HT-29 (cell line): ENCODE data around the gene PHF1. TPM values are rescaled to one million over a fixed set of nuclear protein-coding genes. Genes with fewer than 3 reads are reported as not detected.

Experiments
- DNase-seq: peaks from one replicate; pipeline ENCODE4 v3.0.0-alpha.2; 2015; ENCODE audit warnings: low spot score
- total RNA-seq: library from RNA; depleted of rRNA; stranded (reverse); fragments of >200 nt; shearing (Covaris generic); gene quantifications from 2 replicates; pipeline ENCODE4 v1.2.3, GENCODE V29; 2014

Gene PHF1
- total RNA-seq, 1 experiment from 2014 or later = 35.5 TPM

DNA sequence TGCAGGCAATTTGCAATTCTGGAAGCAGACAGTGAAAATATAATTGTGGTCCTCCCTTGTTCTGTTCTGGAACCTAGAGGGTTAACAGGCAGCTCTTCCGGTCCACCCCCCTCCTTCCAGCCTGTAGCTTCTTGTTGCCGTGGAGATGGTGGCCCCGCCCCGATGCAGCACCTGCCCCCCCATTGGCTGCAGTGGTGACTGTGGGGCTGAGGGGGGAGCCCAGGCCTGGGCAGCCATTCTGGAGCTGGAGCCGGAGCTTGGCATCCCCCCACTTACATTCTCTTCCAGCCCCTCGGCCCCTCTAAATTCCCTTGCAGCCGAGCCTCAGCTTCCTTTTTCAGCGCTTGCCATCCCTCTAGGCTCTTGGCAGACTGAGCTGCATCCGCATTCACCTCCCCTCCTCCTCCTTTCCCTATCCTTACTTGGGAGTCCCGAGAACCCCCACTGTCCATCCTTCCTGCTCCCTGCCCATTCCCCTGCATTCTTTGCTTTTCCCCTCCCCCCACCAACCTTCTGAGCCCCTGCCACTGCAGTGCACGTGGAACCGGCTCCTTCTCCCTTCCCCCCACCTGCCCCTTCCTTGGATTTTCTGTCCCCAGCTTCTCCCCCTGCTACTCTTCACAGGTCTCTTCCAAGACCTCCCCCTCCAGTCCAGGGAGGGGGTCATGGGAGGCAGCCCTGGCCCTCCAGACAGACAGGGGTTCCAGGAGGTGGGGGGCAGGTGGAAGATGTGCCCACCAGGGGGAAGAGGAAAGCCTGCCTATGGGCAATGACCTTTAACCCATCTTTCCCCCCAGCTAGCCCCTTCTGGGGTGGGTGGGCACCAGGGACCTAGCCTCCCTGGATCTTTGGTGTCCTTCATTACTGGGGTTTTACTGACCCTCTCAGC lies 20.4 kb downstream of the PHF1 start:
- DNase-seq = peak; percentile 47

DNA sequence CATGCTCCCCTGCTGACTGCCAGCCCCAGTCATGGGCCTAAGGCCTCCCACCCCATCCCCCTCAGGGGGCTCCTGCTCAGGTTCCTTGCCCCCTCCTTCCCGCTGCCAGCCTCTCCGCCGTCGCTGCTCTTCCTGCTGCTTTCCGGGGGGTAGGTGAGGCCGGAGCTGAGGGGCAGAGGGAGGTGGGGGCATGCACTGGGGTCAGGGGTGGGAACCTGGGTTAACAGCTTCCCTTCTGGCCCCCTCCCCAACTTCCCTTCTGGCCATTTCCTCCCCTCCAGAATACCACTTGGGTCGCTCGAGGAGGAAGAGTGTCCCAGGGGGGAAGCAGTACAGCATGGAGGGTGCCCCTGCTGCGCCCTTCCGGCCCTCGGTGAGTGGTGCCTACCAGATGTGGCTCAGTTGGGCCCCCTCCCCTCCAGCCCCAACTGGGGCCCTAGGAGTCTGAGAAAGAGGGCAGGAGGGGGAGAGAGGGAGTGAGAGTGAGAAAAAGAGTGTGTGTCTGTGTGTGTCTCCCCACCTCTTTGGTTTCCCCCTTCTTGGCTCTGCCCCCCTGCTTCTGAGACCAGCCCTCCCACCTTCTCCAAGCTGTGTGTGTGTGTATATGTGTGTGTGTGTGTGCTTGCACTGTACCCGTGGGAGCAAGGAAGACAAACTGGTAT lies 21.2 kb downstream of the PHF1 start:
- no peak for DNase-seq

DNA sequence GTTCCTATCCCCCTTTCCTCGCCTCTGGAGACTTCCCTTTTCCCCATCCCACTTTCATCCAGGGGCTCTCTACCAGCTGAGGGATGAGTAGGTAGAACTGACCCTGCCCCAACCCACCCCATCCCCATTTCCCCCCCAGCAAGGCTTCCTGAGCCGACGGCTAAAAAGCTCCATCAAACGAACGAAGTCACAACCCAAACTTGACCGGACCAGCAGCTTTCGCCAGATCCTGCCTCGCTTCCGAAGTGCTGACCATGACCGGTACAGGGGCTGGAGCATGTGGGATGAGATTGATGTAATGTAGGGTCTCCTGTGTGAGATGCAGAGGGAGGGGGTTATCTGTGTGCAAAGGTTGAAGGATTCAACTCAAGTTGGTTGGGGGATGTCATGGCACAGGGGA lies 21.7 kb downstream of the PHF1 start:
- no peak for DNase-seq

DNA sequence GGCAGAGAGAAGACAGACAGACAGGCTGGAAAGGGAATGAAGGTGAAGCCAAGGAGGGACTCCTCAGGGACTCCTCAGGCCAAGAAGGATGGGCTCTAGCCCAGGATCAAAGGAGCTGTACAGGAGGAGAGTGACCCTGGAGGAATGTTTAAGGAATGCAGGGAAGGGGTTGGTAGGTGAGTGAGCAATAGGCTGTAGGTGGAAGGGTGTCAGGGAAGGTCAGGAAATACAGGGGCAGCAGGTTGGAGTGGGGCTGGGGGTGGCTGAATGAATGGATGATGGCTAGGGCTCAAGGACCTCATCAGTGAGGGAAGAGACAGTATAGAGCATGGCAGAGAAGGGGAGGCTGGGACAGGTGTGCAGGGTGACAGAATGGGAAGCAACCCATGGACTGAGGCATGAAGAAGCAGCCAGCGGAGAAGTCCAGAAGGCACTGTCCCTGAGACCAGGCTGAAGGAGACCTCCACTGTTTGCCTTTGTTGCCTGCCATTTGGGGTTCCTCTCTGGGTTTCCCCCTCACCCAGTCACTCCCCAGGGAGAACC lies 22.3 kb downstream of the PHF1 start:
- no peak for DNase-seq

DNA sequence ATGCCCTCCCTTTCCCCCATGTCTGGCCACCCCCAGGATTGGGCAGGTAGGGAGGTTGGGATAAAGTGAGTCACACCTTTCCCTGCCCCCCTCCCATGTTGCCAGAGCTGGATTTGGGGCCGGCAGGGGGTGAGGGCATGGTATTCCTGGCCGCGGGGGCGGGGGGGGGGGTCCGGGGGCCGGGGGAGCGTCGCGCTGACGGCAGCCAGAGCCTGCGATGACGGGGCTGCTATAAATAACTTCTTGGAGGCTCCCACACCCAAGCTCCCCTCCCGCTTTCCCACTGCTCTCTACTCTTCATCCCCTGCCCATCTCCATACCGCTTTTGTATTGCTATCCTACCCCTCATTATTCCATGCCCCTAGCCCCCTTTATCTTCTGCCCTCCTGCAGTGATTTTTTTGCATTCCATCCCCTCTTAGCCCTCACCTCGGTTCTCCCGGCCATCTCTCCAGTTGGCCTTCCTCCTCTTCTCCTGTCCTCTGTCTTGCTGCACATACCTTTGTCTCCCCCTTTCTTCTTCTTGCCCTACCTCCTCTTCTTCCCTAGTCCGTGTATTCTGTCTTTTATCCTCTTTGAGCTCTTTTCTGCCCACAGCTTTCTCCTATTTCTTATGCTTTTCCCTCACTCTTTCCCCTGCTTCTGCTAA lies 22.9 kb downstream of the PHF1 start:
- DNase-seq = no peak

DNA sequence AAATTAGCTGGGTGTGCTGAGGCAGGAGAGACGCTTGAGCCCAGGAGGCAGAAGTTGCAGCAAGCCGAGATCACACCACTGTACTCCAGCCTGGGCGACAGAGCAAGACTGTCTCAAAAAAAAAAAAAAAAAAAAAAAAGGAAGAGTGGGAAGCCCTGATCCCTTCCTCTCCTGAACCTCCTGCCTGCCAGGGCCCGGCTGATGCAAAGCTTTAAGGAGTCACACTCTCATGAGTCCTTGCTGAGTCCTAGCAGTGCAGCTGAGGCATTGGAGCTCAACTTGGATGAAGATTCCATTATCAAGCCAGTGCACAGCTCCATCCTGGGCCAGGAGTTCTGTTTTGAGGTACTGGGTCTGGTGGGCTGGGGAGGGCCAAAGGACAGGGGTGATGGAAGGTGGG lies 24.1 kb downstream of the PHF1 start:
- DNase-seq = no peak

DNA sequence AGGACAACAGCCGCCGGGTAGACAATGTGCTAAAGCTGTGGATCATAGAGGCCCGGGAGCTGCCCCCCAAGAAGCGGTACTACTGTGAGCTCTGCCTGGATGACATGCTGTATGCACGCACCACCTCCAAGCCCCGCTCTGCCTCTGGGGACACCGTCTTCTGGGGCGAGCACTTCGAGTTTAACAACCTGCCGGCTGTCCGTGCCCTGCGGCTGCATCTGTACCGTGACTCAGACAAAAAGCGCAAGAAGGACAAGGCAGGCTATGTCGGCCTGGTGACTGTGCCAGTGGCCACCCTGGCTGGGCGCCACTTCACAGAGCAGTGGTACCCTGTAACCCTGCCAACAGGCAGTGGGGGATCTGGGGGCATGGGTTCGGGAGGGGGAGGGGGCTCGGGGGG lies 26.9 kb downstream of the PHF1 start:
- DNase-seq = no peak

DNA sequence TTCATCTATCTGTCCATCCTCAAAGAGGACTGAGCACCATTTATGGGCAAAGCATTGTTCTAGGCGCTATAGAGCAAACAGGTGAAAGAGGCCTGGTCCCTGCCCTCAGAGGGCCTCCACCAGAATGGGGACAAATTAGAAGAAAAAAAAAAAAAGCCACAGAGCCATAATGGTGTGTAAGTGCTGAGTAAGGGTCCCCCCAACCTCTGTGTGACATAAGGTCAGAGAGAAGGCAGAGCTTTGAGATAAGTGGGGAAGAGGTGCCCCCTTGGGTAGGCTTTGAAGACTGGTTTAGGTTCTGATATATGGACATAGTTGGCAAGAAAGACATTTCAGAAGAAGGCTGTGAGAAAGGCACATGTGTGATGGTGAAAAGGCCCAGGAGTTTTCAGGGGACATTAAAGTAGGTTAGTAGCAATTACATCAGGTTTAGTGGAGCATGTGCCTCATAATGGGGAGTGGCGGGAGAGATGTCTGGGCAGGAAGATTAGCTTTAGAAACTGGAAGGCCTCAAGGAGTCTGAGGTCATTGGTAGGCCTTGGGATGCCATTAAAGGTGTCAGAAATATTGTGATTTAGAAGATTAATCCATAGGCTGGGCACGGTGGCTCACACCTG lies 28.3 kb downstream of the PHF1 start:
- no peak for DNase-seq

DNA sequence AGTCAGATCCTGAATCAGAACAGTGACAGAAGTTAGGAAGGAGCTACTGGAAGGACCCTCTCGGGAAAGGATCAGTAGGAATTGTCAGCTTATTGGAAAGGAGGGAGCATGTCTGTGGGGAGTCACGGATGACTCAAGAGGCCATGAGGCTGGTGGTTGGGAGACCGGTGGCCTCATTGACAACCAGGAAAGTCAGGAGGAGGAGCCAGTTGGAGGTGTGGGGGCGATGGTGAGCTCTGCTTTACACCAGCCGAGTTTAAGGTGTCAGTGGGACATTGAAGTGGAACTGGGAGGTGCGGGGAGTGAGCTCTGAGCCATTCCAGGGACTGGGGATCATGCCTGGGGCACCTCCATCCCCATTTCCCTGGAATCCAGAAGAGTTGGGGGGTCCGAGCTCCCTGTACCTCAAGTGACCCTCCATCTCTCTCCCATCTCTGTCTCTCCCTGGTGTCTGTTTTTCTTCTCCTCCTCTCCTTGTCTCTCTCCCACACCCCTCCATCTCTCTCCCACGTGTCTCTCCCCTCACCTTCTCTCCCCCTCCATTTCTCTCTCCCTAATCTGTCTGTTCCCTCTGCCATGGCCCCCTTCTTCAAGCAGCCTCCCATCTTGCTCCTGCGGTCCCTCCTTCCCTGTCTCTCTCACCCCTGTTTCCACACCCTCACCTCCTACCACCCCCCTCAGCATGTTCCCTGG lies 29.3 kb downstream of the PHF1 start:
- no peak for DNase-seq

DNA sequence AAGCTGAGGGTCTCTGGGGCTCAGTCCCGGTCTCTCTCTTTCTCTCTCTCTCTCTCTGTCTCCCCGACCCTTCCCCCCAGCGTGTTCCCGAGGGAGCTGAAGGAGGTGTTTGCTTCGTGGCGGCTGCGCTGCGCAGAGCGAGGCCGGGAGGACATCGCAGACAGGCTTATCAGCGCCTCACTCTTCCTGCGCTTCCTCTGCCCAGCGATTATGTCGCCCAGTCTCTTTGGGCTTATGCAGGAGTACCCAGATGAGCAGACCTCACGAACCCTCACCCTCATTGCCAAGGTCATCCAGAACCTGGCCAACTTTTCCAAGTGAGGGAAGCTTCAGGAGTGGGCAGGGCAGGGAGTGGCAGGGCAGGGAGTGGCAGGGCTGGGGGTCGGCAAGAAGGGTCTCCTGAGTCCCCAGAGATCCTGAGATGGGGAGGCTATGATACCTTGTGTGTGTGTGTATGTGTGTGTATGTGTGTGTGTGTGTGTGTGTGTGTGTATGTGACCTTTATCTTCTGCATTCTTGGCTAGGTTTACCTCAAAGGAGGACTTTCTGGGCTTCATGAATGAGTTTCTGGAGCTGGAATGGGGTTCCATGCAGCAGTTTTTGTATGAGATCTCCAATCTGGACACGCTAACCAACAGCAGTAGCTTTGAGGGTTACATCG lies 30.0 kb downstream of the PHF1 start:
- no peak for DNase-seq

DNA sequence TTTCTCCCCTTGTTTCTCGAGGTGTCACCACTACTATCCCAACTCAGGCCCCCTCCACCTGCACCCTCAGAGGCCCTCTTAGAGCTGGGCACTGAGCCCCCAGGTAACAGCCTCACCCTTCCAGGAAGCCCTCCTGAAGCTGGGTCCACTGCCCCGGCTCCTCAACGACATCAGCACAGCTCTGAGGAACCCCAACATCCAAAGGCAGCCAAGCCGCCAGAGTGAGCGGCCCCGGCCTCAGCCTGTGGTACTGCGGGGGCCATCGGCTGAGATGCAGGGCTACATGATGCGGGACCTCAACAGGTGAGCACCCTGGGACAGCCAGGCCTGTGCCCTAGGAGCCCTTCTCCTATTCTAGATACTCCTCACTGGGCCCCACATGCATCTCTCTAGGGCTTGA lies 30.6 kb downstream of the PHF1 start:
- DNase-seq = no peak

DNA sequence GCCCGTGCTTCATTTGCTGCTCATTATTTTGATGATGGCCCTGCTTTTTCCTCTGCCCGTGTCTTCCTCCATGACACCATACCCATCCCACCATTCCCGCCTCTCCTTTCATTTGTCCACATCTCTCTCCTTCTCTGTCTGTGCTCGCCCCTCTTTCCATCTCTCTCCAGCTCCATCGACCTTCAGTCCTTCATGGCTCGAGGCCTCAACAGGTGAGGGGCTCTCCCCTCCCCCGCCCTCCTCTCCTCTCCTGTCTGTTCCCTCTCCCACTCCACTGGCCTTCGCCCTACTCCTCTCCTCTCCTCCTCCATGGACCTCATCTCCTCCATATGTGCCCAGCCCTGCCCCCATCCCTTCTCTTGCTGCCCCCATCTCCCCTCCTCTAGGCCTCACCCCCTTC lies 31.5 kb downstream of the PHF1 start:
- no peak for DNase-seq

DNA sequence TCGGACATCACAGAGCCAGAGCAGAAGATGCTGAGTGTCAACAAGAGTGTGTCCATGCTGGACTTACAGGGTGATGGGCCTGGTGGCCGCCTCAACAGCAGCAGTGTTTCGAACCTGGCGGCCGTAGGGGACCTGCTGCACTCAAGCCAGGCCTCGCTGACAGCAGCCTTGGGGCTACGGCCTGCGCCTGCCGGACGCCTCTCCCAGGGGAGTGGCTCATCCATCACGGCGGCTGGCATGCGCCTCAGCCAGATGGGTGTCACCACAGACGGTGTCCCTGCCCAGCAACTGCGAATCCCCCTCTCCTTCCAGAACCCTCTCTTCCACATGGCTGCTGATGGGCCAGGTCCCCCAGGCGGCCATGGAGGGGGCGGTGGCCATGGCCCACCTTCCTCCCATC lies 32.2 kb downstream of the PHF1 start:
- no peak for DNase-seq

DNA sequence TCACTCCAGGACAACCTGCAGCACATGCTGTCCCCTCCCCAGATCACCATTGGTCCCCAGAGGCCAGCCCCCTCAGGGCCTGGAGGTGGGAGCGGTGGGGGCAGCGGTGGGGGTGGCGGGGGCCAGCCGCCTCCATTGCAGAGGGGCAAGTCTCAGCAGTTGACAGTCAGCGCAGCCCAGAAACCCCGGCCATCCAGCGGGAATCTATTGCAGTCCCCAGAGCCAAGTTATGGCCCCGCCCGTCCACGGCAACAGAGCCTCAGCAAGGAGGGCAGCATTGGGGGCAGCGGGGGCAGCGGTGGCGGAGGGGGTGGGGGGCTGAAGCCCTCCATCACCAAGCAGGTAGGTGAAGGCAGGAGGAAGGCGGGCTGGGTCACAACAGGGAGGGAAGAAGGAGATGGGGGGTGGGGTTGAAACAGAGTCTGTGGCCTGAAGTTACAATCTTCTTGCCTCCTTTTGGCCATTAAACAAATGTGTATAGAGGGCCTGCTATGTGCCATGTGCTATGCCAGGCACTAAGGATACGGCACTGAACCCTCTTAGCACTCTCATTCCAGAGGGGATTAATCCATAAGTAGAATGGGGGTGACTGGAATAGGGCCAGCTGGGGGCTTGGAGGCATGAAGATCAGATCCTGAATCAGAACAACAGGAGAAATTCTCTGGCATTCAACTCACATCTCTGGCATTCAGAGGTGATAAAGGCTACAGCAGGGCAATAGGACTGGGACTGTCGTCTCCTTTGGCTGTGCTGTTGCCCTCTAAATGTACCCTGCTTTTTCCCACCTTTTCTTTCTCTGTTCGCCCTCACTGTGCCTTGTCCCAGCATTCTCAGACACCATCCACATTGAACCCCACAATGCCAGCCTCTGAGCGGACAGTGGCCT lies 33.0 kb downstream of the PHF1 start:
- DNase-seq = no peak

DNA sequence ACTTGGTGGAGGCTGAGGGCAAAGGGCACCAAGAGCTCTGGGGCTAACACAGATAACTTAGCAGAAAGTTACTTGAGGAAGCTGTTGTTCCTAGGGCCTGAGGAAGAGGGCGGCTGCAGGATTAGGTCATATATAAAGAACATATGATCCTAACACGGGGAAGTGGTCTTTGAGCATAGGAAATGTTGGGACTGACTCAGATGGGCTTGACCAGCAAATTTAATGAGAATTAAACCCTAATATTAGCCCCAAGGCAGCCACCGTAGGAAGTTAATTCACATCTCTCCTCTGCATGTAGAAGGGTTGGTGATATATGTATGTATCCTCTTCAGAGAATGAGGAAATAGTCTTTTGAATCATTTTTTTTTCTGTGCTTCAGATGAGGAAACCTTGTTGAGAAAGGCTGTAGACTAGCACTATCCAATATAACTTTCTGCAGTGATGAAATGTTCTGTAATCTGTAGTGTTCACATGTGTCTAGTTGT lies 34.3 kb downstream of the PHF1 start:
- no peak for DNase-seq

DNA sequence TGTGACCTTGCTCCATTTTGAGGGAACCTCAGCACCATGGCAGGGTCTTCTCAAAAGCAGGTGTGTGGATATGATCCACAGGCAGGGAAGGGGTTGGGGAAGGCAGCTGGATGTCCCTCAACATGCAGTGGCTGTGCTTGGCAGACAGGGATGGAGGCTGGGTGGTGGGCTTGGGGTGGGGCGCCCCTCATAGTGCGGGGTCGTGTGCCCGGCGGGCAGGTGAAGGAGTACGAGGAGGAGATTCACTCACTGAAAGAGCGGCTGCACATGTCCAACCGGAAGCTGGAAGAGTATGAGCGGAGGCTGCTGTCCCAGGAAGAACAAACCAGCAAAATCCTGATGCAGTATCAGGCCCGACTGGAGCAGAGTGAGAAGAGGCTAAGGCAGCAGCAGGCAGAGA lies 35.5 kb downstream of the PHF1 start:
- DNase-seq = no peak

DNA sequence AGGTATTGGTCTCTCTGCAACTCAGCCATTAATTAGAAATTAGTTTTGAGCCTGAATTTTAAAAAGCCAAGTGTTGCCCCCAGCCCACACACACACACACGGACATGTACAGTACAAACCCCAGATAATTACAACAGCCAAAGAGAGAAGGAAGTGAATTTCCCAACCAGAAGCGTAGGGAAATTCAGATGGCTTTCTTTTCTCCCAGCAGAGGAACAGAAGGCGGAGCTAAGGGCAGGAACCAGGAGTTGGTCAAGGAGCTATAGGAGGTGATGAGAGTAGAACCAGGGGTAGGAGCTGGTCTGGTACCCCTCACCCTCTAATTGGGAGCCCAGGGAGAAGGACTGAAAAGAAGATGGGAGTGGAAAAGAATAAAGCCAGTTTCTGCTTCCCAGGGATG lies 39.6 kb downstream of the PHF1 start:
- no peak for DNase-seq

DNA sequence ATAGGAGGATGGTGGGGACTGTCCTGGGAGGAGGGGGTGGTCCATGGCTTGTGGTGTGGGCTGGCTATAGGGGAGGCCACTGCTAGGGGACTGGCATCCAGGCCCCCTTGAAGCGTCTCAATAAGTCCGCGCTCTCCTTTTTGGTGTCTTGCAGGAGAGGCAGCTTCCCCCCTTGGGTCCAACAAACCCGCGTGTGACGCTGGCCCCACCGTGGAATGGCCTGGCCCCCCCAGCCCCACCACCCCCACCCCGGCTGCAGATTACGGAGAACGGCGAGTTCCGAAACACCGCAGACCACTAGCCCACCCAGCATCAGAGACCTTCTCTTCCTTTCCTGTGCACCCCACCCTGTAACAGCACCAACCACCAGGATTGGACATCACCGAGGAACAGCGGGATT lies 40.8 kb downstream of the PHF1 start:
- no peak for DNase-seq

DNA sequence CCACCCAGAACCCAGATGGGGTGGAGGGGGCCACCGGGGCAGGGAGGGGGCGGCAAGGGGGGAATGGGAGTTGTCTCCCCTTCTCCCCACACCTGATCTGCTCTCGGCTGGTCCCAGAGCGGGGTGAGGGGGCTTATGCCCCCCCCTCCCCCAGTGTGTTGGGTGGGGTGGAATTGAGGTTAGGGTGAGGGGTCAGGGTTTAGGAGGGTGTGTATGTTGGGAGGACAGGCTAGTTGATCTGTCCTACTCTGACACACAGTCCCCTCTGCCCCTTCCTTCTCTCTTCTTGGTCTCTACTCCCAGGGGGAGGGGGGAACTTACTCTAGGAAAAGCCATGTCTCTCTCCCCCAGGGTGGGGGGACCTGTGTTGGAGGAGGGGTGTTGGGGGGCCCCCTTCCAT lies 41.7 kb downstream of the PHF1 start:
- no peak for DNase-seq
